Fibroblast of mammary gland (primary cell): Measurements from ENCODE around the gene TMEM17.

ENCODE experiments used
- DNase-seq: peaks from one replicate; pipeline ENCODE4 v3.0.0-alpha.2; 2010; ENCODE audit warnings: low read depth
- H3K4me3 ChIP-seq: 2 replicates; pipeline ENCODE4 v1.5.1; 2011; ENCODE audit warnings: low read depth, mild to moderate bottlenecking, low read length, moderate library complexity; ENCODE audit not compliant: control insufficient read depth
- TF ChIP-seq, protein P1 (sequence below): conservative IDR thresholded peaks from 2 replicates; pipeline ENCODE4 v1.5.1; 2011; ENCODE audit warnings: low read depth, low read length, inconsistent platforms; ENCODE audit not compliant: control insufficient read depth, insufficient read depth

TMEM17 gene

DNA sequence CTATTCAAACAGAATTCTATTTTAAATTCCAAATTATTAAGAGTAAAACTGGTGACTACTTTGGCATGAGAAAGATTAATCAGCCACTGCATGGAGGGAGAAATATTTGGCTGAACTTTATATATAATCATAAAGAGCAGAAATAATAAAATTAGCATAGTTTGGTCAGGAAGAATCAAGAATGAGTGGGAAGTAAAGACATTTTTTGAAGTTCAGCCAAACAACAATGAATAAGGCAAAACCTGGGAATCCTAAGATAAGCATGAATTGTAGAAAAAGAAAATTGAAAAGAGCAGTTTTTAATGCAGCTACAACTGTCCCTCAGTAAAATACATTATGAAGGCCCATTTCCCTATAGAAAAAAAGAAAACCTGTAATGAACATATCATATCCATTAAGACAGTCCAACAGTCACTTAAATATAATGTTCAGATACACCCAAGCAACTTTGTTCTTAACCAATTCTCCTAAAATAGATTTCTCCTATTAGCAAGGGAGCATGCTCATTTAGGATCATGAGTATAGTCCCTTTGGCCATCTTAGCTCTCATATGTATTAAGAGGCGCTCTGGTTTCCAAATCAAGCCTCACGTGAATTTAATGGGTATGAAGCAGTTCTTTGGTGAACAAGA, 6.5 kb downstream of the TMEM17 start:
- no peak overlapping the region for H3K4me3 ChIP-seq
- no peak for DNase-seq
- TF ChIP-seq, protein P1, sequence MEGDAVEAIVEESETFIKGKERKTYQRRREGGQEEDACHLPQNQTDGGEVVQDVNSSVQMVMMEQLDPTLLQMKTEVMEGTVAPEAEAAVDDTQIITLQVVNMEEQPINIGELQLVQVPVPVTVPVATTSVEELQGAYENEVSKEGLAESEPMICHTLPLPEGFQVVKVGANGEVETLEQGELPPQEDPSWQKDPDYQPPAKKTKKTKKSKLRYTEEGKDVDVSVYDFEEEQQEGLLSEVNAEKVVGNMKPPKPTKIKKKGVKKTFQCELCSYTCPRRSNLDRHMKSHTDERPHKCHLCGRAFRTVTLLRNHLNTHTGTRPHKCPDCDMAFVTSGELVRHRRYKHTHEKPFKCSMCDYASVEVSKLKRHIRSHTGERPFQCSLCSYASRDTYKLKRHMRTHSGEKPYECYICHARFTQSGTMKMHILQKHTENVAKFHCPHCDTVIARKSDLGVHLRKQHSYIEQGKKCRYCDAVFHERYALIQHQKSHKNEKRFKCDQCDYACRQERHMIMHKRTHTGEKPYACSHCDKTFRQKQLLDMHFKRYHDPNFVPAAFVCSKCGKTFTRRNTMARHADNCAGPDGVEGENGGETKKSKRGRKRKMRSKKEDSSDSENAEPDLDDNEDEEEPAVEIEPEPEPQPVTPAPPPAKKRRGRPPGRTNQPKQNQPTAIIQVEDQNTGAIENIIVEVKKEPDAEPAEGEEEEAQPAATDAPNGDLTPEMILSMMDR: no peak

DNA sequence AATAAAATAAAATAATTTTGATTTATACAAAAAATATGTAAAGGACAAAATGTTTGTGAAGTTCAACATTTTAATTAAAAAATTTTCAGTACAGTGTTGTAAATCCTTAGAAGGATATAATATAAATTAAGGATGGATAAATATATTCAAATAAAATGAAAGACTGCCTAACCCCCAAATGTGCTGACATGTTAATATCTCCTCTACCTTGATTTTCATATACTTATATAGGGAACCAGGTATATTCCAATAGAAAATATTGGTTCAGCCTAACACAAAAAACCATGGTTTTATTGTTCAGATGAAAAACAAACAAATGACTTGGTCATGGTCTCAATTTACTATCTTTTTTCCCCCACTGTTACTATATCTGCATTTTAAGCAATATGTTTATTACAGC, 7.3 kb downstream of the TMEM17 start:
- DNase-seq: no peak
- H3K4me3 ChIP-seq: no peak overlapping the region
- TF ChIP-seq, protein P1: no peak

DNA sequence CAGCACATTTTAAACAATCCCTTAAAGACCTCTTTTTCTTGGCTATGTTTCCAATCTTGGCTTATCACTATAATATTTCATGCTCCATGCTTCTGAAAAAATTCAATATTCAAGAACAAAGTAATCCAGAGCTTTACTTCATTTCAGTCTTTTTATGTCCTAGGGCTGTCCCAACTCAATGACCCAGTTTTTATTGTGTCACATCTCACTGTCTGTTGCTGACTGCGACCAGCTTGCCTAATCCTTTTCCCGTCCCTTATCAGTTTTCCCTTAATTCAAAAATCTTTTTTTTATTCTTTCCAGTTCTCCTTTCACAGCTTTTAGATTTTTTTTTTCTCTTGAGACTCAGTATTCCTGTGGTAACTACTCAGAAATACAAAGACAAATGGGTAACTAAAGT, 10.2 kb downstream of the TMEM17 start:
- no peak overlapping the region for H3K4me3 ChIP-seq
- TF ChIP-seq, protein P1: no peak
- no peak for DNase-seq

DNA sequence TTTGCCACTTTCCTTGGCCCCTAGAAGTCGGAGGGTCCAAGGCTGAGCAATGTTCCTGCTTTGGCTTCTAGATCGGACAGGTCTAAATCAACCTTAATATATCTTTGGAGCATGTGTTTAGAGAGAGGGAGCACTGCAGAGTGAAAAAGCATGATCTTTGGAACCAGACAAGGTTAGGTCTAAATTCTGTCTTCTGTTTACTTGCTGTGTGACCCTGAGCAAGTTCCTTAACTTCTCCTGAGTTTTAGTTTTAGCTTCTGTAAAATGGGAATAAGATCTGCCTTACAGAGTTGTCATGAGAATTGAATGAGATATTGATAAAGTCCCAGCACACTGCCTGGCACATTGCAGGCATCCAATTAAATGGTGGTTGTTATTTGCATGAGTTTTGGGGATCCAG, 13.9 kb downstream of the TMEM17 start:
- no peak overlapping the region for H3K4me3 ChIP-seq
- TF ChIP-seq, protein P1: no peak
- no peak for DNase-seq

DNA sequence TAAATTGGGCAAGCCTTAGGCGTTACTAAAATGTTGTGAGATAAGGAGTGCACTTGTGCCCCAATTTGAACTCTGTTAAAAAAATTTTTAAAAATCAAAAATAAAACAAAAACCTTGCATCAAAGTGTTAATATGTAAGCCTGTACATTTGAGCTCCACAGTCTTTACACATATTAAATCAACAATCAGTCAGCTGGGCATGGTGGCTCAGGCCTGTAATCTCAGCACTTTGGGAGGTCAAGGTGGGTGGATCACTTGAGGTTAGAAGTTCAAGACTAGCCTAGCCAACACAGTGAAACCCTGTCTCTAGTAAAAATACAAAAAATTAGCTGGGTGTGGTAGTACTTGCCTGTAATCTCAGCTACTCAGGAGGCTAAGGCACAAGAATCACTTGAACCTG, 16.3 kb downstream of the TMEM17 start:
- H3K4me3 ChIP-seq: no peak overlapping the region
- TF ChIP-seq, protein P1: no peak
- DNase-seq: no peak

DNA sequence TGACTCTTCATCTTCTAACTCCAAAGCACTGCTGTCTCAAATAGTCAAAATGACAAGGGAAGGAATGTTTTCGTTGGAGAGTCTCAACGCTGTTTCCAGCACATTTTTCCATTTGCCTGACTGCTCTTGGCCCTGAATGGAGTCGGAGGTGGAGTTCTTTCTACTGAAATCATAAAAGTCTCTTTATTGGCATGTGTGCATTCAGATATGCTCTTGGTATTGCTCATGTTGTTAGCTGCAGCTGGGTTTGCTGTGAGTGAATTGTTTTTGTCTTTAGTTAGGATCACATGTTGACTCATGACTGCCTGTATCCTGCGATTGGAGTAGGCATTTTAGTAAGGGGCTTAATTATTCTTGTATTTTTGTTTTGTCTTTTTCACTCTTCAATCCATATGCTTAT, 16.8 kb downstream of the TMEM17 start:
- DNase-seq: peak; percentile 68
- no peak overlapping the region for H3K4me3 ChIP-seq
- TF ChIP-seq, protein P1: no peak

DNA sequence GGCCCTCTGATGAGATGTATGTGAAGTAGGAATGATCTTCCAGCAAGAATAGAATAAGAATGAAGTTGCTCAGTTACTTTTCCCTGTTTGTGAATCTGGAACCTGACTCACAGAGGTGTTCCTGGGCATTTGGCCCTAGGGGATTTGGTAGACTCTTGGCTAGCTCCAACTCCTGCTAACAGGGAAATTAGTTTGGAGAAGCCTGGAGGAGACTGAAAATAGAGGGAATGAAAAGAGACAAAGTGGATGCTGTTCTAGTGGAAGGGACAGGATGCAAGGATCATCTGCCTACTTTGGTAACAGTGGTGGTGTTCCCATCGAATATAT, 19.6 kb downstream of the TMEM17 start:
- no peak overlapping the region for H3K4me3 ChIP-seq
- TF ChIP-seq, protein P1: no peak
- no peak for DNase-seq
